IPS-NIHi11 (cell line): ENCODE results near the gene SRM.
A peak's percentile ranks its signal among the peaks of the same experiment; 100 is the strongest.

Experiments used
- DNase-seq: peaks from one replicate; pipeline ENCODE4 v3.0.0; 2012; ENCODE audit warnings: mixed read lengths, low spot score

The SRM gene

DNA sequence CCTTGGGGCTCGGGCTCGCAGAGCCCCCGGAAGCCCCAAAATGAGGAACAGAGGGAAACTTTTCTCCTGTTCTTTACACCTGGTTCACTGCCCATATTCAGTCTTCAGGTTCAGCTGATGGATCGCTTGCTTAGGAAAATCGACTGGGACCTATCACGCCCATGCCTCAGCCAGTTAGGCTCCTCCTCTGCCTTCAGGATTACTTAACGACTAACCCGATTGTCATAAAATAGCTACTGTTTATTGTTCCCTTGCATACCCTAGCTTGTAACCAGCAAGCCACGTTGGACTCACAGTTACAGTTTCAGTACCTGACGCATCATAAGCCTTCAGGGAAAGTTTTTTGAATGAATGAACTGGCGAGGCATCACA, 46.7 kb downstream of the SRM start:
- DNase-seq = no peak

GRCh38 chr1:11012260-11013159, 47.3 kb downstream of the SRM start, which contains the start of gene TARDBP:
Gene TARDBP, plus strand, starts transcription at chr1:11012654. Its CDS starts 1,074 bp downstream, at chr1:11013728.
- peak; percentile 100 for DNase-seq
